Activated CD8-positive, alpha-beta memory T cell treated with anti-CD3 and anti-CD28 coated beads, Interleukin-2, amount 50 U/mL, for 48 hours (primary cell): ENCODE results near the gene XAF1.
"Not testable (repeated sequence)": the region's sequence is repeated elsewhere in the genome, so short reads cannot be mapped to it uniquely, and the experiment has no call there.

Experiments used
- DNase-seq: peaks from one replicate; pipeline ENCODE4 v3.0.0-alpha.2; 2020

Gene XAF1

DNA sequence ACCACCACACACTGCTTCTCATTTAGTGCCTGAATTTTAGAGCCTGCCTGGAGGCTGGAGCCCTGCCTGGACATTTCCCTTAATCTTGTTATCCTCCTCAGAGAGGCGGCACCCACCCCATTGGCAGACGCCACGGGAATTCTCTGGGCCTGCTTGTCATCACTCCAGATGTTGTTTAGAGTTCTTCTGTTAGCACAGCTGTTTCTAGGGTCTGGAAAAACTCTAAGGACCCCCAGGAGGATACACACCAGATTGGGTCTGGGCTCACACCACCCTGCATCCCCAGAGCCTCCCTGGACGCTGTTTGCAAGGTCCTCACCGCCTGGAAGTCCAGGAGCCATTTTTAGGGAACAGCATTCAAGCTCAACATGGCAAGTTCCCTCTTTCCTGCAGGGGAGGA, 565 bp upstream of the XAF1 start:
- DNase-seq: no peak

- DNase-seq: no peak
These were observed 682 bp downstream of the XAF1 start for GRCh38 chr17:6756425-6757031.

DNA sequence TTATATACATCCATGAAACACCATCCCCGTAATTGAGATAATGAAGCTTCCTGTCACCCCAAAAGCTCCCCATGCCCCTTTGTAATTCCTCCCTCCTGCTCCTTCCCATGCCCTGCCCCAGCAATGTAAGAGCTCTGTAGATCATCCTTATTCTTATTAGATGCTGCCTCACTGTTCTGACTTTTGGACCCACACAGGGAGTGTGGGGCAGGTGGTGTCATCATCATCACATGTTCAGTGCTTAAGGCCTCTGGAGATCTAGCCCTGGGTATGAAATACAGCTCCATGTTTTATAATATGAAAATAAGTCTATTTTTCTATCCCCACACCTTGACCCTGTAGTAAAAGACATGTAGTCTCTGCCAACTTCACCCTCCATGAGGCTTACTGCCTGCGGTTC, 1.9 kb downstream of the XAF1 start:
- DNase-seq: no peak

DNA sequence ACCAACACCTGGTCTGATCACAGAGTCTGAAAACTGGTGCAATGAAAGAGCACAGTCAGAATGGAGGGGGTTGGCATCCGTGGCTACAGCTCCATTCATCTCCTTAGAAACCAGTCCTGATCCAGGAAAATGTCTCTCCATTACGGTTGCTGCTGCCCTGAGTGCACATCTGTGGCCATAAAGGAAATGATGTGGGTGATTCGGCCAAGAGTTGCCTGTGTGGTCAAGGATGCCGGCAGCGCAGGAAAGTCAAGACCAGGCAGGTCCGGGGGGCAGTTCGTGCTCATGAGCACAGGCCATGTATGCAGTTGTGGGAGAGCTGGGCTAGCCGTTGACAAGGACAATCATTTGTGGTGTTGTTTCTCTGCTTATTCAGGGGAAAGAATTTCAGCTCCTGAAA, 5.9 kb downstream of the XAF1 start:
- no peak for DNase-seq

DNA sequence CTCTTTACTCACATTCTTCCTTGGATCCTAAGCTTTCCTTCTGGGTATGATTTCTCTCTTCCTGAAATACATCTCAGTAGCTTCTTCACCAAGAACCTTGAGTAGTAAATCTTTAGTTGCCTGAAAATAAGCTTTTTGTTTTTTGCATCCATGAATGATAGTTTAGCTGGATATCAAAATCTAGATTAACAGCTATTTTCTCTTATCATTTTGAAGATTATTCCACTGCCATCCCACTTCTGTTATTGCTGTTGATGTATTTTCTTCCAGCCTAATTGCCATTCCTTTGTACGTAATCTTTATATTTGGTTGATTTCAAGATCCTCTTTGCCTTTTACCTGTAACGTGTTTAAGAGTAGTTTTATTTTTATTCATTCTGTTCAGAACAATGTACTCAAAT, 12.6 kb downstream of the XAF1 start:
- no peak for DNase-seq

GRCh38 chr17:6772016-6772415, 16.2 kb downstream of the XAF1 start:
- no peak for DNase-seq

- not testable (repeated sequence) for DNase-seq
These were observed 19.1 kb downstream of the XAF1 start for GRCh38 chr17:6774906-6775305.

GRCh38 chr17:6775871-6776405, 20.1 kb downstream of the XAF1 start, which contains the start of gene FBXO39:
Gene FBXO39 (plus strand): TSS chr17:6776215. CDS start chr17:6779869, 3,654 bp downstream.
- no peak for DNase-seq

- DNase-seq: no peak
These were observed 23.6 kb downstream of the XAF1 start for GRCh38 chr17:6779411-6779810.

DNA sequence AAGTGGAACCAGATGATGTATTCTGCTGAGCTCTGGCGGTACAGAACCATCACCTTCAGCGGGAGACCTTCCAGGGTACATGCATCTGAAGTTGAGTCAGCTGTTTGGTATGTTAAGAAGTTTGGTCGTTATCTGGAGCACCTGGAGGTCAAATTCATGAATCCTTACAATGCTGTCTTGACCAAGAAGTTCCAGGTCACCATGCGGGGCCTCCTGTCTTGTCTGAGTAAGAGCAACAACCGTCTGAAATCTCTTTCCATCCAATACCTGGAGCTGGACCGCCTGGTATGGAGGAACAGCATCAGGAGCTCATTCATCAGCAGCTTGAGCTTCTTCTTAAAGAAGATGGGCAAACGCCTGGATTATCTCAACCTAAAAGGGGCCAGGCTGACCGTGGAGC, 24.2 kb downstream of the XAF1 start:
- DNase-seq: no peak

GRCh38 chr17:6780886-6781285, 25.0 kb downstream of the XAF1 start:
- no peak for DNase-seq

DNA sequence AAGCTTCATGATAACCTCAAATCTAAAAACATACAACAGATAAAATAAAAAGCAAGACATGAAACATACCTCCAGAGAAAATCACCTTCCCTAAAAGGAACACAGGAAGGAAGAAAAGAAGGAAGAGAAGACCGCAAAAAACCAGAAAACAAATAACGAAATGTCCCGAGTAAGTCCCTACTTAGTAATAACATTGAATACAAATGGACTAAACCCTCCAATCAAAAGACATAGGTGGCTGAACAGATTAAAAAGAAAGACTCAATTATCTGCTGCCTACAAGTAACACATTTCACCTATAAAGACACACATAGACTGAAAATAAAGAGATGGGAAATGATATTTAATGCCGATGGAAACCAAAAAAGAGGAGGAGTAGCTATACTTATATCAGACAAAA, 26.4 kb downstream of the XAF1 start:
- DNase-seq: no peak

GRCh38 chr17:6786618-6787017, 30.8 kb downstream of the XAF1 start:
- no peak for DNase-seq

GRCh38 chr17:6787081-6787693, 31.3 kb downstream of the XAF1 start:
- no peak for DNase-seq

DNA sequence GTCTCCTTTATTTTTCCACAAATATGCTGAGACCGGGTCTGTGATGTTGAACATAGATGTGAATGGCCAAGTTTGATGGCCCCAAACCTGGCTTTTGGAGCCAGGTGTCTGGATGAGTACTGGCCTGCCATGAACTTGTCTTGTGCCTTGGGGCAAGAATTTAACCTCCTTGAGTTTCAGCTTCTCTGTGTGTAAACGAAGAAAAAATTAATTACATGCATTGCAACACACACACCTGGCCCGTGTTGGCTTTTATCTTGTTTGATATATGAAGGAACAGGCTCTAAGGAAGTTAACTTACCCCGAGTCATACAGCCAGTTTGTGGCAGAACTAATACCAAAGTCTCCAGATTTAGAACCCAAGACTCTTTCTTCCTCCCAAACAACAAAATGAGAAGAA, 33.3 kb downstream of the XAF1 start:
- DNase-seq: no peak

DNA sequence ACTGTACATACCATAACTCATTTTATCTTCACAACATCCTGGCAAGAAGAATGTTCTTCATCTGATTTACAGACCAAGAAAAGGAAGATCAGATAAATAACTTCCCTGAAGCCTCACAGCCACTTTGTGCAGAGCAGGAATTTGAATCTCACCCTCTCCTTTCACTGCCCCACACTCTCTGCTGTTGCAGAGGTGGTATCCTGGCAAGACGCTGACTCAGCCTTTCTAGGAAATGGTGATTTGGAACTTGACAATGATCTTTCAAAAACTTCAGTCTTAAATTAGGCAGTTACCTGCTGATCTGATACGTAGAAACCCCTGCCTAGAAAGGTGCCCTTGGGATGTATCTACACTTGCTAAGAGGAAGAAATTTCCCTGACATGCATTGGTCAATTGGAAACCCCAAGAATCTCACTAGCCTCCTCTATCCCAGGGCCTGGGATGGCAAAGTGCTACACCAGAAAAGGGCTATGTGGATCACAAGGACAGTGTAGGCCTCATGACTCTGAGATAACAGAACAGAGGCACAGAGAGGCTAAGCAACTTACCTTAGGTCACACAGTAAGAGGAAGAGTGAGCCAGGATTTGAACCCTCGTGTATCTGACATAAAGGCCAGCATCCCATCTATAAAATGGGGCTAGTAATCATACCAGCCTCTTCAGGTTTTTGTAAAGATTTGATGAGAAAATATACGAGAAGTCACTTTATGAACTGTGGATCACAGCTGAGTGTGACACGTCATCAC, 38.1 kb downstream of the XAF1 start:
- no peak for DNase-seq

GRCh38 chr17:6796017-6796886, 40.4 kb downstream of the XAF1 start:
- no peak for DNase-seq

- DNase-seq: no peak
These were observed 41.1 kb downstream of the XAF1 start for GRCh38 chr17:6796887-6797490.

DNA sequence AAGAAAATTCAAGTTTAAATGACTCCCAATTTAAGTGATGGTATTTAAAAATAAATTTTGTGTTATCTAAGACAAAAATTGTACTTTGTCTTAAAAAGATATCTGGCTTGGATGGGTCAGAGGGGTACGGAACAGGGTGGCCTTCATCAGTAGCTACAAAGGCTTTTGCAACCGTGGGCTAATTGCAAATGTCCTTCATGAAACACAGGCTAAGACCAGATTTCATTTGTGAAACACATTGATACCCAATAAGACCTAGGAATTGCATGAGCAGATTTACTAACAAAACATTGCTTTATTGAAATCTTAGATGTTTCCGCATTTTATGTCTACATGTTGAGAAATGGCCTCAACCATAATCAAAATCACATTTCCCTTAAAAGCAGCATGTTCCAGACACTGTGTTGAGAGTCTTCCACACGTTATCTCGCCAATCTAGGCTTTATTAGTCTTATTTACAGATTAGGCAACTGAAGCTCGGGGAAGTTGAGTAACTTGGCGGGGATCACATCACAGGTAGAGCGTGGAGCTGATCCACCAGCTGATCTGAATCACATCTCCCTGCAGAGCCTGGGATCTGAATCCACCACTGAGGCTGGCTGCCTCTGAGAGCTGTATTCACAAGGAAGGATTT, 42.0 kb downstream of the XAF1 start:
- no peak for DNase-seq

GRCh38 chr17:6799738-6800137, 43.9 kb downstream of the XAF1 start:
- no peak for DNase-seq

DNA sequence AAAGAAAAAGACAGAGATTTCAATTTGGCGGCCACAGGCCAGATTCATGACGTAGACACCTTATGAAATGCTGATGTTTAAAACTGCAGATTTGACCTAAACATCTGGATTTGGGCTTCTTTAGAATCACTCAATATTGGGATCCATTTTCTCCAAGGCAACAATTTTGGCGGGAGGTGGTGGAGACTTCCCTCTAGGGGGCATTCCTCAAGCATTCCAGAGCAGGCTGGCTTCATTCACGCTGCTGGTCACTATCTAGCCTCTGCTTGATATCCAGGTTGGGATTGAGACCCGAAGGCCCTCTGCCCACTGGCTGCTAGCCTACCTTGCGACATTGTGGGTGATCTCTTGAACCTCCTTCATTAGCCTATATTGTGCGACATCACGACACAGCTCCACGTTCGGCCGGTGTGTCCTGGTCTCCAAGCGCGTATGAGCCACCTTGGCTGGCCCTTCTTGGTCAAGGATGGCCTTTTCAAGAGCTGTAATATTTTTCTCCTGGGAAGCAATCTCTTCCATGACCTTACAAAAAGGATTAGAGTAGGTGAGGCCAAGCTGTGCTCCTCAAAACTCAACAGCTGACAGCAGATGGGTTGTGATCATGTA, 44.7 kb downstream of the XAF1 start:
- no peak for DNase-seq

DNA sequence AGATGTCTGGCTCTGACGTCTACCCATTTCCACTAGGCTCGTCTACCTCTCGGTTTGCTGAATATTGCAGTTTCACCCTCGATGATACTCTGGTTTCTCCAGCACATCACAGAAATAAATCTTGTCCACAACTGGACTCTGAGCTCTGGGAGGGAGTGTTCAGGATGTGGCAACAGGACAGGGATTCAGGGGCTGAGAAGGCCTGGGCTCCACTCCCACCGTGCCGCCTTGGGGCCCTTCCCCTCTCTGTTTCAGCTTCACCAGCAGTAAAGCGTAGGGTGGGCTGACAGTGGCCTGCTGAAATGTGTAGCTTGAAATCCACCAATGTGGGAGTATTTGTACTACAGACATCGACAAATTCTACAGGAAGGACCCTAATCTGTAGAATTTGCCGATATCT, 55.7 kb downstream of the XAF1 start:
- no peak for DNase-seq
